Endometrial microvascular endothelial cells (primary cell): ENCODE results near the gene KCNQ1. TPM values are rescaled to one million over a fixed set of nuclear protein-coding genes. Genes with fewer than 3 reads are reported as not detected.

Experiments used
- in situ Hi-C: cut with HindIII; loops from 2 replicates; pipeline ENCODE4 v1.10.0; 2017; ENCODE audit warnings: low sequenced_read_pairs, low pct_unique_long_range_greater_than_20kb; ENCODE audit errors: inconsistent ontology term
- total RNA-seq: library from RNA; depleted of rRNA; stranded (reverse); fragments of >200 nt; gene quantifications from one replicate; pipeline ENCODE4 v1.2.3, GENCODE V29; 2015; ENCODE audit errors: inconsistent ontology term

The KCNQ1 gene
- total RNA-seq, 1 donor from 2014 or later, result not detected

DNA sequence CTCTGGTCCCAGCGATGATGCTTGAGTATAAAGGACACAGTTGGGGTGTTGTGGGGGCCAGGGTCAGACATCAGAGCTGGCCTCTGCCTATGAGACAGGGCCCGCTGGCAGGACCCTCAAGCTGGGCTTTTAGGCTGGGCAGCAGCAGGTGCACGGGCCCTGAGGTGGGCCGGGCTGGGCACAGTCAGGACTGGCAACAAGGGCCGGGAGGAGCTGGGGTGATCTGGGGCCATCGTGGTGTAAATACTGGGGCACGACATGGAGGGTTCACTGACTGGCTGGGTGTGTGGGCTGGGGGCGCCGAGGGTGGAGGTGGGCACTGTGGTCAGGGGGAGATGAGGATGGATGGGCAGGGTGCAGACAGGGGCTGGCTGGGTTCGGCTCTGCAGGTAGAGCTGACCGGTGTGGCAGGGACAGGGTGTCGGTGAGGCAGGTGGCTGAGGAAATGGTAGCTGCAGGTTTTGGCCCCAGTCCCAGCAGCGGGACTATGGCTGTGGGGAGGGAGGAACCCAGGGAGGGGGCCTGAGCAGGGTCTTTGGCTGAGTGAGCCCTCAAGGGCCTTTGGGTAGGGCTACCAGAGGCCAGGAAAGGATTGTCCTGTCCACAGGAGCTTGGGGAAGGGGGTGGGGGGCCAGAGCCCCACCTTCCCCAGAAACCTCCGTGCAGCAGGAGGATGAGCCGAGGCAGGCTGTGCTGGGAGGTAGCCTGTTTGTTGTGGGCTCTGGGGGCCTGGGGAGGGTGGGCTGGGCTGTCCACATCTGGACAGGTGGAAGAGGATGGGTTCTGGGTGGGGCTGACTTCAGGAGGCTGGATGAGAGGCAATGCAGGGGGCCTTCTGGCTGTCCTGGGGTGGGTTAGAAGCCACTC is 81.4 kb downstream of the KCNQ1 start:
- in situ Hi-C loops, result no loop called here

DNA sequence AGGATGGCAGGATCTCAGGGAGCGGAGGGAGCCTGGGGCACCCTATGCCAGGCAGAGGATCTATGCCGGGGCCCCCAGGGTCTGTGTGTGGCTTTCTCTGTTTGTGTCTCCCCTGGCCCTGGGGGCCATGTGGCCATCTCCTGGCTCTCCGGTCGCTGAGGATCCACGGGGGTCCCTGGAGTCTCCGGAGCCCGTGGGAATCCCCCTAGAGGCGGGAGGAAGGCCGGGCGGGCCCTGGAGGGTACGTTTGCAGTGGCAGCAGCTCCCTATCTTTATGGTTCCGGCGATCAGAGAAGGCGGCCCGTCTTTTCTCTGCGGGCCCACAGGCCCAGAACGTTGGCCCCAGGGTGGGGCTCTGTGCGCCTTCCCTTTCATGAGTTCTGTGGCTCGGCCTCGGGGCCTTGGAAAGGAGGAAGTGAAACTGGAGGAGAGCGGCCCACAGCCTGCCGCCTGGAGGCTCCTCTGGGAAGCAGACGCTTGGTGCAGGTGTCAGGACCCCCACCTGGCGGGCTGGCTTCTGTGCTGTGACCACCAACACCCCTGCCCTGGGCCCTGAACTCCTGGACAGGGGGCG is 82.1 kb downstream of the KCNQ1 start:
- in situ Hi-C loops, result no loop called here

DNA sequence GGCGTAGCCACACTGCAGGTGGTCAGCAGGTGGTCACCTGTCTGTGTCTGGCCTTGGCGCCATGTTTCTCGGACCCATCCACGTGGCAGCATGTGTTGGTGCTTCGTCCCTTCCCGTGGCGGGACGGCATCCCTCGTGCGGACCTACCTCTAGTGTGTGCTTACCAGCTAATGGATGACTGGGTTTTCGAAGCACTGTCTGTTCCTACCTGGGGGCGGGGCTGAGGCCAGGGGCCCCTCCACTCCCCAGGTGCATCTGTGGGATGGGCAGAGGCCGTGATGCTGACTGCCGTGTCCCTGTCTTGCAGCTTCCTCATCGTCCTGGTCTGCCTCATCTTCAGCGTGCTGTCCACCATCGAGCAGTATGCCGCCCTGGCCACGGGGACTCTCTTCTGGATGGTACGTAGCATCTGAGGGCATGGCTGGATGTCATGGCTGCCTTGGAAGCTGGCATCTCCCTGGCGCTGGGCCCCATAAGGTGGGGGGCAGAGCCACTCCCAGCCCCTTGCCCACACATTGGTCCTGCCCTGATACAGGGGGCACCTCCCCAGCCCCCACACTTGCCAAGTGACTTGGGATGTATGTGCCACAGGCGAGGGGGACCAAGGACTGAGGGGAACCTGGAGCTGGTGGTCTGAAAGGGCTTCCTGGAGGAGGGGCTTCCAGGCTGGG is 82.9 kb downstream of the KCNQ1 start:
- in situ Hi-C loops, result no loop called here

DNA sequence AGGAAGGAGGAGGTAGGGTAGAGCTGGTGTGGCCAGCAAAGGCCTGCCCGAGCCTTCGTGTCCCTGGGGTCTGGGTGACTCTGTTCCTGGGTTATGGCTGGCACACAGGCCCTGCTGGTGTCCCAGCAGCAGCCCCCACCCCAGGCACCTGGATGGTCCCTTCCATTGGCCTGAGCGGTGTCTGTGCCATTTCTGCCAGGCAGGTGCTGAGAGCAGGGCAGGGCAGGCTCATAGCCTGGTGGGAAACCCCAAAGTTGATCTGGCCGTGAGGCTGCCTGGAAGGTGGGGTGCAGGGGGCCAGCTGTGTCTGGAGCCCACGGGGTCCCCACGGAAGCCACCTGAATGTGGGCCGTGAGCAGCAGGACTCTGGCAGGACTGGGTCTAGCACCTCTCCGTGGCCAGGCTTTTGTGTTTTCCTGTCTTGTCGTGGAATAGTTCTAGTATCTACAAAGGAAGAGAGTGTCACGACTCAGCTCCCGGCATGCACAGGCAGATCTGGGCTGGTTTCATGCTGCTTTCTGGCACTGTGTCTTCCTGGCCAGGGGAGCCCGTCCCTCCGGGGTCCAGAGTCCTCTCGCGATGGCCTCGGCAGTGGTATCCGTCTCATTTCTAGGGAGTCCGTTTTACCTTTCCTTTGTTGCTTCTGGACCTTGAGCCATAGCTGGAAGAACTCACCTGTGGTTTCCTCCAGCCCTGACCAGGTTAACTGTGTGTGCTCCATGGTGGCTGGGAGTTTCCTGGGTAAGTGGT is 83.7 kb downstream of the KCNQ1 start:
- in situ Hi-C loops, result no loop called here

DNA sequence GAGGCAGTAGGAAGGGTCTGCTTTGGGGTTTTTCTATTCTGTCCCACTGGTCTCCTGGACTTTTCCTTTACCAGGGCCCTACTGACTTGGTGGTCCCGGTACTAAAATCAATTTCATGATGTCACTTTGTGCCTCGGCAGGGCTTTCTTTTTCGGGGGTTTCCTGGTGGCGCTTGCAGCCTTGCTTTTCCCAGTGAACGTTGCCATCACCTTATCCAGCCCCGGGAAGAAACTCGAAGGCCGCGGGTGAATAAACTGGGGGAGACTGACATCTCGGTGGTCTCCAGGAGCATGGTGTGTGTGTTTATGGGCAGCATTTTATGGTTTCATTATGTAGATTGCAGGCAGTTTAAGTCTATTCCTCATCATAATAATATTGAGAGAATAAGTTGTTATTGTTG is 84.4 kb downstream of the KCNQ1 start:
- in situ Hi-C loops, result no loop called here

DNA sequence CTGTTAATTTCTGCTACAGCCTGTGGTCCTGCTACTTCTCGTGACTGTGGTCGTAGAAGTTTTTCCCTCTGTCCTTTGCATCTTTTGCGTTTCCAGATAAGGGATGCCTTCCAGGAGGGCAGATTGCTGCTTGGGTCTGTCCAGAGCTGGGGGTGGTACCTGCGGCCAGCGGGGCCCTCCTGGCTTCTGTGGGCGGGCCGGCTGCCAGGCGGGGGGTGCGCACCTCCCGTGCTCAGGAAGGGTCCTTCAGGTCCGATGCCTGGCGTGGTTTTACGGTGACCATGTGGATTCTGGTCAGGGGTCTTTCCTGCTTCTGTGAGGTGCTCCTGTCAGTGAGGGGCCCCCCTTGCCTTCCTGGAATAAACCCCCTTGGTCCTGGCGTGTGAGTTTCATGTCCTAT is 84.8 kb downstream of the KCNQ1 start:
- in situ Hi-C loops, result no loop called here

DNA sequence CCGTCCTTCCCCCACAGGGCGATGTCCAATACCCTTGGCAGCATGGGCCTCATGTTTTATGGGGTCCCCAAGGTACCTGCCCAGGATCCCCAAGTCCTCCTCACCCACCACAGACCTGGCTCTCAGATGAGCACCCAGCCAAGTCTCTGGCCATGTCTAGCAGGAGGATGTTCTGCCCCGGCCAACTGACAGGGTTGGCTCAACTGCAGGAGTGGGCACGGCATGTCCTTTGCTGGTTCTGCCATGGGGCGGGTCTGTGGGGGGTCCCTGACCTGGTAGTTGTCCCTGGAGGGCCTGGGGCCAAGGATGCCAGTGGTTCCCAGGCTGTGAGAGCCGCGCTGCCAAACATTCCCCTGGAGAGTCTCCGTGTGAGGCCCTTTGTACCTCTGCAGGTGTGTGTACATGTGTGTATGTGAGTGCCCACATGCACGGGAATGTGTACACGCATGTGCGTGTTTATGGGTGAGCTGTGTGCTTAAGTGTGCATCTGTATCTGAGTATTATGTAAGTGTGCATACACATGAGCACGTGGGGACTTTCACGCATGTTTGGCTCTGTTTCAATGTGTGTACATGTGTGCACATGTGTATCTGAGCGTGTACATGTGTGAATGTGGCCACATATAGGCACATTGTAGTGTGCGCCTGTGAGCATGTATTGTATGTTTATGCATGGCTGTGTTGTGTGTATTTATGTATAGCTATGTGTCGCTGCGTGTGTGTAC is 85.5 kb downstream of the KCNQ1 start:
- in situ Hi-C loops, result no loop called here

DNA sequence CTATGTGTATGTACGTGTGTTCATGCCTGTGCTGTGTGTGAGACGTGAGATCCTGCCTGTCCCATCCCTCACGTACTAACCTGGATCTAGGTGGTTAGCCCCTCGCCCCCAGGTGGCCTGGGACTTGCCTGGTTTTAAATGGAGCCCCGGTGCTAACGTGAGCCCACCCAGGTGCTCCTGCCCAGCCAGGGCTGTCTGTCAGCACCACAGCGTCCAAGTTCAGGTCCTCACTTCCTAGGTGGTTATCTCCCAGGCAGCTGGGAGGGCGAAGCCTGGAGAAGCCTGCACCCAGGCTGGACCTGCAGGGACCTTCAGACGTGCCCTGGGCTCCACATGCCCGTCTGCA is 86.0 kb downstream of the KCNQ1 start:
- in situ Hi-C loops, result no loop called here

DNA sequence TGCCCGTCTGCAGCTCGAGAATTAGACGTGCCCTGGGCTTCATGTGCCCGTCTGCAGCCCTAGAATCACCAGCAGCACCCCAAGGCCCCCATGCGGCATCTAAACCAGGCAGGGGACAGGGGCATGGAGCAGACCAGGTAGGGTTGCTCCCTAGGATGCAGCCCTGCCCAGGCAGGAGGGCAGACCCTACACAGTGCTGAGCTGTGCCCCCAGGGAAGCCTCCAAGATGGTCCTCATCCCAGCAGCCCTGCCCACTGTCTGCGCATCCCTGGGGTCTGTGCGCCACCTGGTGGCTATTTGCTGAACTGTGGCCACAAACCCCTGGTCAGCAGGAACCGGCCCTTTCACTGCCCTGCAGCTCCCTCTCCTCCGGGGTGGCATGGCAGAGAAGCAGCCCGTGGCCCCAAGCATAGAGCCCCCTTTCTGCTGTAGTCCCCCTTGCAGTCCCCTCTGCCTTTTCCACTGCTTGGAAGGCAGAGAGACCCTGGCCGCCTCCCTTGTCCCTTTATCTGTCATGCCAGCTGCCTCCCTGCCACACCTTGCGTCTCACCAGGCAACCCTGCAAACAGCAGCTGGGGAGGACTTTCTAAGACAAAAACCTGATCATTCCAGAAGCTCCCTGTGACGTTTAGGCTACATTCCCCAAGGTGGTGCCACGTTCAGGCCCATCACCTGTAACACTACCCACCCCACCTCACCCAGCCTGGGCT is 86.6 kb downstream of the KCNQ1 start:
- in situ Hi-C loops, result no loop called here

DNA sequence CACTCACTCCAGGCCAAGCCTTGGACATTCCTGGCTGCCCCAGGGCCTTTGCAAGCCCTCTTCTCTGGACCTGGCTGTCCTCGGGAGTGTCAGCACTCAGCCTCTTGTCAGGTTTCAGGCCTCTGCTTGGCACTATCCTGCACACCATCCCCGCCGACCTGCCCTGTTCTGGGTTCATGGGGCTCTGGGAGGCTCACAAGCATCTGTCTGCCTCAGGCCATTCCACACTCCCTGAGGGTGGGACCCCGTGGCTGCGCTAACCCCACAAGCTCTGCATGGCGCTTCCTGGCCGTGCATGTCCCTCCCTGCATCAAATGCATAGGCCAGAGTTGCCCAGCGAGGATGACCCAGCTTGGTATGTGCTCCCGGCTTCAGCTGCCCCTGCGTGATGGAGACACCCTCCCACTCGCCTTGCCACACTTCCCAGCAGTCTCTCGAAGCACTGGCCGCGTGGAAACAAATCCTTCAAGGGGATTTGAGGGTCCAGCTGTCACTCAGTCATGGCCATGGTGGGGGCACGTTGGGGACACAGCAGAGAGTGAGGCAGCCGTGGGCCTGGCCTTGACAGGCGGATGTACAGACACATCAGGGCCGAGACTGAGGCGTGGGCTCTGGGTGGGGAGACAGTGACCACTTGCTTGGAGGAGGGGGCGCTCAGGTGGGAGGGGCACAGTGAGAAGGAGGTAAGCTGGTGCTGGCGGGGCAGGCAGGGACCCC is 87.3 kb downstream of the KCNQ1 start:
- in situ Hi-C loops, result no loop called here

DNA sequence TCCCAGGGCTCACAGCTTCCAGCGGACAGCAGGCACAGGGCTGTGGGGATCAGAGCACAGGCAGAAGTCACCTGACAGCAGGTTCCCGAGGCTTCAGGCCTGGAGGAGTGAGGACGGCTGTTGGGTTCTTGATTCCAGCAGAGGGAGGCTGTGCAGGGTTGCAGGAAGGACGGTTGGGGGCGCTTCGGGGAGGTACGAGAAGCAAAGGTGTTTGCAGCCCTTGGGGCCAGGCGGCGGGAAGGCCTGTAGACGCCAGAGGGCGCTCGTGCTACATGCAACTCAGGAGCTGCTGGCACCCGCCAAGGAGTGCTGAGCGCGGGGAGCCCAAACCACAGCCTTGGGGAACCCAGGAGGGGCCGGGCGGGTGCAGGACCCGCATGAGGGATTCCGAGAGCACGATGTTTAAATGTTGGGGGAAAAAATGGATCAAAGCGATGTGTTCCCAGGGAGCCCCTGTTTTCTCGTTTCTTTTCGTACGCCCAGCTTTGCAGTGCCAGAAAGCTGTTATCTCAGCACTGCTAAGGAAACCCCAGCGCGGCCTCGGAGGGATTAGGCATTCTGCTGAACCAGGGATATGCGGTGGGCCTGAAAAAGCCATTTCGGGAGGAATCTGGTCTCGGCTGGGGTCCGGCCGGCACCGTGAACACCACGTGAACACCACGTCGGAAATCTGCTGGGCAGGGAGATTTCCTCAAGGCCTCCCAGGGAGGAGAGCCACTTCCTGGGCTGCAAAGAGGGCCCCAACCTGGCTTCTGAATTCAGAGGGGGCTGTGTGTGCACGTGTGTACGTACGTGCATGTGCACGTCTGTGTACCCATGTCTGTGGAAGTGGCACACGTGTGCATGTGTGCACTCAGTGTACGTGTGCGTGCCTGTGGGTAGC is 88.1 kb downstream of the KCNQ1 start:
- in situ Hi-C loops, result no loop called here

DNA sequence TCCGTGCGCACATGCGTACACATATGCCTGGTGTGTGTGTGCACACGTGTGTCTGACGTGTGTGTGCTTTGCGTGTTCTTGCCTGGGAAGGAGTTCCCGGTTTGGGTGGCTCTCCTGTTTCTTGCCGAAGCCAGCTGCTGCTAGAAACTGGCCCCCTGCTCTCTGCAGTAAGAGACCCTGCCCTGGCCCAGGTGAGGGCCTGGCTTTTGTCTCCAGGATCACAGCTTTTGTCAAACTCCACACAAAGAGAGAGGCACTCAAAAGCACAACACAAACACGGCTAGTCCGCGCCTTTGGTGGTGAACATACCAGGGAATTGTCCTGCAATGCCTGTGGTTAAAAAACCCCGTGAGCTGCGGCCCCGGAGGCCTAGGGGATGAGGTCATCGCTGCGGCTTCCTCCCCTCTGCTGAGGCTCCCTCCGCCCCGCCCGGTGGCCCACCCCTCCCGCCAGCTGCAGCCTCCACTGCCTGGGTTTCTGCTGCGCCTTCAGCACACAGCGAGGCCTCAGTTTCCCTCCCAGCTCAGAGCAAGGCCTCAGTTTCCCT is 88.9 kb downstream of the KCNQ1 start:
- in situ Hi-C loops, result no loop called here

DNA sequence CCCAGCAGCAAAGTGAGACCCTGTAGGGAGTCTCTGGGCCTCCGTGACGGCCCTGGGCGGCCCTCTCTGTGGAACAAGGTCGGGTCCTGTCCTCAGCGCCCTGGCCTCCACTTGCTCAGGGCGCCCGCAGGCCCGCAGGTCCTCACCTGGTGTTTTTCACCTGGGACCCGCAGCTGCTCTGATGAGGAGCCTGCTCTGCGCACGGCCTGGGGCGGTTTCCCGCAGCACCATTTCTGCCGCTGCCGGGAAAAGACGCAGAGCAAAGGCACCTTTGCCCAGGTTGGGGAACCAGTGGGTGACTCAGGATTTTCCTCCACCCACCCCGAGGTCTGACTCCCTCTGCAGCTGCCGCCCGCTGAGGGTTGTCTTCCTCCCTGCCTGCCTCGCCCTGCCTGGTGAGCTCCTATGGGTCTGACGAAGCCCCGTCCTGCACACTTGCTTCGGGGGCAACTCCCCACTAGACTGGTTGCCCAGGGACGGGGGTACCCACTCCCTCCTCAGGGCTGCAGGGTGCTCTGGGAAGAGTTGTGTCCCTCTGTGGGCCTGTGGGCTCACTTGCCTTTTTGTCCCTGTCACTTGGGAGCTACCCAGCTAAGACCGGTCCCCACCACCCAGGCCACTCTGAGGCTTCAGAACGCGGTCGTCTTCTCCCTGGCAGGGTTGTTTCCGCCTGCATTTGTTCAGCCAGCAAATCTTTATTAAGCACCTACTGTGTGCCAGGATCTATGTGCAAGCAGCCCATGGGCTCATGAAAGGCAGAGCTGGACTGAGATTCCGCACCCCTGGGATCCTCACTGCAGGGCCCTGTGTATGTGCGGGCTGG is 89.5 kb downstream of the KCNQ1 start:
- in situ Hi-C loops, result no loop called here

DNA sequence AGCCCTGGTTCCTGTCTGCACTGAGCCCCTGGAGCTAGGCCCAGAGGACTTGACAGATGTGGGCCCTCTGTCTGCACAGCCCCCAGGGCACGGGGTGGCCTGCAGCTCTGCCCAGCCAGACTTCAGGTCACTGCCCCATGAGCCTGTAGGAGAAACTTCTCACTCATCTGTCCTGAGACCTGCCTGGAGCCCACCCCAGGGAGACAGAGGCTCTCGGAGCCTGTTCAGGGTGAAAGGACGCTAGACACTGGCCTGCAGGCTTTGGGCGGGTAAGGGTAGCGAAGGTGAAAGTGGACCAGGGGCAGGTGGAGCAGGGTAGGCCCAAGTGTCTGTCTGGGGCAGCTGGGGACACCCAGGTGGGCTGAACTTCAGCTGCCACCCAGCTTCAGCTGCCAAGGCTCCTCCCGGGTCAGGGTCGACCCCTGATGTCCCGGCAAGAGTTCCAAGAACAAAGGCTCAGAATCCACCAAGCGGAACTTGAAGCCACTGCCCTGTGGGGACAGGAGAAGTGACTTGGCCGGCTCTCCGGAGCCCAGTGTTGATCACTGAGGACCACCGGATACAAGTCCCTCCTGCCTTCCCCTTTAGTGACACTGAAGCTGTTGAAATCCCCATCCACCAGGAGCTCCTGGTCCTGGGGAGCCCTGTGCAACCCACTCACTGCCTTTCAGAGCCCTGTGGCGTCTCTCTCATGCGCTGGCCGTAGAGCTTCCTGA is 90.3 kb downstream of the KCNQ1 start:
- in situ Hi-C loops, result no loop called here
